Vagina (tissue), 2 donors: ENCODE measurements around the gene DNAAF8. TPM values are rescaled to one million over a fixed set of nuclear protein-coding genes. Genes with fewer than 3 reads are reported as not detected.

Experiments
- DNase-seq, 2 donors: peaks; one replicate each; pipeline ENCODE4 v3.0.0-alpha.2; 2017; ENCODE audit errors: extremely low spot score in 2 of 2
- H3K27ac ChIP-seq: fragments of 200-600 bp; sonication (generic); one replicate; pipeline ENCODE4 v1.5.1; 2019
- H3K27me3 ChIP-seq: fragments of 200-600 bp; sonication (generic); one replicate; pipeline ENCODE4 v1.5.1; 2019
- H3K36me3 ChIP-seq, 2 donors: fragments of 200-600 bp; sonication (generic); one replicate each; pipeline ENCODE4 v1.5.1; 2017 to 2019
- H3K4me1 ChIP-seq: fragments of 200-600 bp; sonication (generic); one replicate; pipeline ENCODE4 v1.5.1; 2019
- H3K4me3 ChIP-seq, 2 donors: fragments of 200-600 bp; sonication (generic); 1 replicate in 1 of 2; 2 replicates in 1 of 2; pipeline ENCODE4 v1.5.1; 2016 to 2019
- H3K9me3 ChIP-seq: fragments of 200-600 bp; sonication (generic); one replicate; pipeline ENCODE4 v1.5.1; 2019
- CTCF ChIP-seq, 3 experiments: fragments of 450-650 bp in 2 of 3; fragments of 200-600 bp in 1 of 3; sonication (generic) in 1 of 3; IDR thresholded peaks; one replicate each; pipeline ENCODE4 v1.5.1; 2017 to 2019; ENCODE audit warnings: antibody characterized with exemption in 3 of 3, mild to moderate bottlenecking in 2 of 3, moderate library complexity in 2 of 3
- POLR2A ChIP-seq, 2 donors: fragments of 450-650 bp; IDR thresholded peaks; one replicate each; pipeline ENCODE4 v1.6.1; 2017; ENCODE audit warnings: antibody characterized with exemption in 2 of 2, mild to moderate bottlenecking in 2 of 2, moderate library complexity in 2 of 2
- POLR2AphosphoS5 ChIP-seq, 2 donors: sonication (generic); formaldehyde crosslinking; IDR thresholded peaks; one replicate each; pipeline ENCODE4 v1.9.0; 2017; ENCODE audit warnings: antibody characterized with exemption in 2 of 2, mild to moderate bottlenecking in 2 of 2, low read depth in 1 of 2; ENCODE audit not compliant: insufficient read depth in 1 of 2
- intact Hi-C: fragments of 100-400 bp; cut with DNase I; formaldehyde crosslinking; loops from one replicate; pipeline ENCODE4 v1.15.1; 2023
- total RNA-seq: library from RNA; depleted of rRNA; stranded (reverse); fragments of >200 nt; gene quantifications from one replicate; pipeline ENCODE4 v1.2.3, GENCODE V29; 2016

The DNAAF8 gene
- total RNA-seq, 1 donor from 2014 or later: not detected

- no peak for DNase-seq
- Histone ChIP-seq H3K9me3 (no peaks in the 10 kb centered on the region), H3K4me1 (peaks cover 28% of the 10 kb centered on the region), H3K36me3 (peaks cover 0 to 57% of the 10 kb centered on the region in 2 donors), H3K27me3 (no peaks in the 10 kb centered on the region), H3K27ac (no peak overlapping the region), H3K4me3 (no peak overlapping the region)
- TF ChIP-seq CTCF (IDR thresholded peaks at IDR 0.05): no peak
- TF ChIP-seq POLR2AphosphoS5 (IDR thresholded peaks at IDR 0.05; ENCODE audit: insufficient read depth in 1 of 2, low read depth in 1 of 2): no peak
- no peak for TF ChIP-seq POLR2A (IDR thresholded peaks at IDR 0.05)
- intact Hi-C loops: no loop called here
Measured at GRCh38 chr16:4762205-4762604, 27.9 kb downstream of the DNAAF8 start.

DNA sequence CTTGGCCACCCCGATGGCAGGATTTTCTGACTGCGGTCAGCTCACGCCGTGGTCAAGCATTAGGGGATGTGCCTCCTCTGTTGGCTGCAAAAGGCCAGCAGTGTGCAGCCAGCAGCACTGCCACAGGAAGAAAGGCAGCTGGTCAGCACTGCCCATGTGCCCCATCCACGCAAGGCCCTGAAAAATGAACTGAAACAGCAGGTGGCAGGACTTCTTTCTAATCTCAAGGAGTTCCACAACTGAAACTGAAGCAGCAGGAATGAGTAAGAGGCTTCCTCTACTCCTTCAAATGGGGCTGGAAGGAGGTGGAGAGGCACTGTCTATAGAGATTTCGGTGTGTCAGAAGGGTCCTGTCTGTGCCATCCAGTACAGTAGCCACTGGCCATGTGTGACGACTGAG lies 29.5 kb downstream of the DNAAF8 start:
- Histone ChIP-seq H3K27me3 (no peaks in the 10 kb centered on the region), H3K4me1 (peaks cover 39% of the 10 kb centered on the region), H3K36me3 (peaks cover 0 to 49% of the 10 kb centered on the region in 2 donors), H3K27ac (no peak overlapping the region), H3K4me3 (no peak overlapping the region), H3K9me3 (no peaks in the 10 kb centered on the region)
- intact Hi-C loops: no loop called here
- no peak for TF ChIP-seq CTCF (IDR thresholded peaks at IDR 0.05)
- no peak for TF ChIP-seq POLR2A (IDR thresholded peaks at IDR 0.05)
- TF ChIP-seq POLR2AphosphoS5 (IDR thresholded peaks at IDR 0.05; ENCODE audit: insufficient read depth in 1 of 2, low read depth in 1 of 2): no peak
- DNase-seq: no peak

GRCh38 chr16:4765511-4766474 lies 31.5 kb downstream of the DNAAF8 start:
- no peak for TF ChIP-seq CTCF (IDR thresholded peaks at IDR 0.05)
- TF ChIP-seq POLR2A (IDR thresholded peaks at IDR 0.05): no peak
- TF ChIP-seq POLR2AphosphoS5 (IDR thresholded peaks at IDR 0.05; ENCODE audit: insufficient read depth in 1 of 2, low read depth in 1 of 2): no peak
- Histone ChIP-seq H3K27ac (no peak overlapping the region), H3K9me3 (no peaks in the 10 kb centered on the region), H3K36me3 (peaks cover 0 to 29% of the 10 kb centered on the region in 2 donors), H3K4me3 (peak overlapping the region; percentile 85 to 99), H3K27me3 (no peaks in the 10 kb centered on the region), H3K4me1 (peaks cover 39% of the 10 kb centered on the region)
- intact Hi-C loops: no loop called here
- DNase-seq: no peak

GRCh38 chr16:4766875-4767628 lies 32.7 kb downstream of the DNAAF8 start, which contains the start of gene ZNF500:
Gene ZNF500, minus strand, starts transcription at chr16:4767162. Its CDS starts 1,184 bp downstream, at chr16:4765978.
- Histone ChIP-seq H3K4me1 (peaks cover 39% of the 10 kb centered on the region), H3K9me3 (no peaks in the 10 kb centered on the region), H3K27ac (peak within 1 kb of the TSS; percentile 87), H3K4me3 (peak within 1 kb of the TSS; percentile 85 to 99), H3K36me3 (peaks cover 0 to 19% of the 10 kb centered on the region in 2 donors), H3K27me3 (no peaks in the 10 kb centered on the region)
- peak in 1 of 2 donors; percentile 96 for DNase-seq
- intact Hi-C loops: no loop called here
- TF ChIP-seq POLR2AphosphoS5 (IDR thresholded peaks at IDR 0.05; ENCODE audit: insufficient read depth in 1 of 2, low read depth in 1 of 2): peak; percentile 84 to 88
- no peak for TF ChIP-seq POLR2A (IDR thresholded peaks at IDR 0.05)

DNA sequence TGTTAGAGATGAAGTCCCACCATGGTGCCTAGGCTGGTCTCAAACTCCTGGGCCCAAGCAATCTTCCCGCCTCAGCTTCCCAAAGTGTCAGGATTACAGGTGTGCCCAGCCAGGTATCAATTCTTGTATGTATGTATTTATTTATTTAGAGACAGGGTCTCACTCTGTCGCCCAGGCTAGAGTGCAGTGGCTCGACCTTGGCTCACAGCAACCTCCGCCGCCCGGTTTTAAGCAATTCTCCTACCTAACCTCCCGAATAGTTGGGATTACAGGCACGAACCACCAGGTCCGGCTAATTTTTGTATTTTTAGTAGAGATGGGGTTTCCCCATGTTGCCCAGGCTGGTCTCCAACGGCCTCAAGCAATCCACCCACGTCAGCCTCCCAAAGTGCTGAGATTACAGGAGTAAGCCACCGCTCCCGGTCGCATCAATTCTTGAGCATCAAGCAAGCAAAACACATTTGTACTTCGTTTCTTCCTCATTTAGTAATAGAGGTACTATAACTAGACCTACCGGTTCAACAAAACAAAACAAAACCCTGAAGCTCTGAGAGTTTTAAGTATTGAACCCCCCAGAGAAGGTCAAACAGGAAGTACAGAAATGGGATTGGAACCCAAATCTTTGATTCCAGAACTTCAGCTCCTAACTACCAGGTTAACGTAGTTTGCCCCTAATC lies 33.7 kb downstream of the DNAAF8 start:
- Histone ChIP-seq H3K36me3 (peaks cover 0 to 10% of the 10 kb centered on the region in 2 donors), H3K9me3 (no peaks in the 10 kb centered on the region), H3K27me3 (no peaks in the 10 kb centered on the region), H3K4me1 (peaks cover 39% of the 10 kb centered on the region), H3K4me3 (peak overlapping the region; percentile 58 to 85), H3K27ac (peak overlapping the region; percentile 87)
- no peak for DNase-seq
- intact Hi-C loops: no loop called here
- TF ChIP-seq POLR2AphosphoS5 (IDR thresholded peaks at IDR 0.05; ENCODE audit: insufficient read depth in 1 of 2, low read depth in 1 of 2): no peak
- no peak for TF ChIP-seq POLR2A (IDR thresholded peaks at IDR 0.05)
- TF ChIP-seq CTCF (IDR thresholded peaks at IDR 0.05): no peak
